Measurements from ENCODE around the gene ATAD5.

The ATAD5 gene

DNA sequence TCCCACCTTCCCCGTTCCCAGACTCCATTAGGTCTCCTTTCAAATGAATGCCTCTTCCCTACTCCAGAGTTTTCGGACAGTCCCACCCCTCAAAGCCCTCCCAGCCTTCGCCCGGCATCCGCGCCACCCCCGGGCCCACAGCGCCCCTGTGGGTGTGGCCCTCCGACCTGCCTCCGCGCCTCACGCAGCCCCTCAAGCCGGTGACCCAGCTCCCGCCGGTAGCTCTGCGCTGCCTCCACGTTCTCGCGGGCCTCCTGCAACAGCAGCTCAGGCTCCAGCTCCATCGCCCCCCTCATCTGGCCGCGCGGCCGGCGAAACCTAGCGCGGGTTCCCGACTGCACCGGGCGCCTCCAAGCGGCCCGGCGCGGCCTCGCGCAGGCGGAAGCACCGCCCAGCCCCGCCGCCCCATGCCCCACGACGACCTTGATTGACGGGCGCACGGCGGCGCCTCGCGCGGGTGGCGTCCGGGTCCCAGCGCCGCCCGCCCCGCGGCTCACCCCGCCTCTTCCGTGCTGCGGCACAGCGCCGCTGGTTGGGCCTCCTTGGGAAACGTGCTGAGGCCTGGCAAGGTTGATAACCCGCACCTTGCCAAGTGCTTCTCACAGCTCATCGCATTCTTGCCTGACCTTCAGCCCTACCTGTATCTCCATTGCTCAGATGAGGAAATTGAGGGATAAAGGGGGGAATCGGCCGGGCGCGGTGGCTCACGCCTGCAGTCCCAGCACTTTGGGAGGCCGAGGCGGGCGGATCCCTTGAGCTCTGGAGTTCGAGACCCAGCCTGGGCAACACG lies 7.2 kb upstream of the ATAD5 start, which contains the start of gene CRLF3 (continued):
- TF ChIP-seq ZNF660 (tag by site-specific recombination; IDR thresholded peaks at IDR 0.05) (peak; percentile 93), BCL6B (tag by site-specific recombination; IDR thresholded peaks at IDR 0.05) (no peak), ZNF214 (tag by site-specific recombination; IDR thresholded peaks at IDR 0.05; ENCODE audit: borderline replicate concordance) (no peak), BCL11B (tag by site-specific recombination; IDR thresholded peaks at IDR 0.05; ENCODE audit: low read depth) (no peak), ZNF335 (tag by site-specific recombination; conservative IDR thresholded peaks at IDR 0.05) (peak; percentile 87), ZNF658 (tag by site-specific recombination; IDR thresholded peaks at IDR 0.05) (no peak), ZNF391 (tag by site-specific recombination; IDR thresholded peaks at IDR 0.05; ENCODE audit: borderline replicate concordance, low read depth) (peak; percentile 44; the same call in 1 of the 2 replicates), ZNF776 (tag by site-specific recombination; IDR thresholded peaks at IDR 0.05; ENCODE audit: borderline replicate concordance) (no peak), MYNN (tag by site-specific recombination; IDR thresholded peaks at IDR 0.05; ENCODE audit: borderline replicate concordance) (no peak), ZXDB (tag by site-specific recombination; IDR thresholded peaks at IDR 0.05) (0 out of 2 replicates have a peak, but pooled peaks have one; percentile 14), ZNF121 (tag by site-specific recombination; IDR thresholded peaks at IDR 0.05) (no peak), SETDB1 (IDR thresholded peaks at IDR 0.05; ENCODE audit: insufficient read length, low read length) (no peak), RBAK (tag by site-specific recombination; IDR thresholded peaks at IDR 0.05) (no peak), ZNF274 (IDR thresholded peaks at IDR 0.05; ENCODE audit: low read length) (no peak), ZNF274 (tag by site-specific recombination; IDR thresholded peaks at IDR 0.05; ENCODE audit: borderline replicate concordance) (no peak), ZNF580 (tag by site-specific recombination; IDR thresholded peaks at IDR 0.05) (0 out of 2 replicates have a peak, but pooled peaks have one; percentile 27), ZNF146 (tag by site-specific recombination; IDR thresholded peaks at IDR 0.05) (peak; percentile 37; the same call in 1 of the 2 replicates), ZNF792 (tag by site-specific recombination; IDR thresholded peaks at IDR 0.05) (0 out of 2 replicates have a peak, but pooled peaks have one; percentile 68), ZNF596 (tag by site-specific recombination; IDR thresholded peaks at IDR 0.05) (peak; percentile 40; the same call in 1 of the 2 replicates), PRDM1 (tag by site-specific recombination; IDR thresholded peaks at IDR 0.05) (no peak), ZEB2 (tag by site-specific recombination; IDR thresholded peaks at IDR 0.05) (peak; percentile 78), ZNF645 (tag by site-specific recombination; IDR thresholded peaks at IDR 0.05) (no peak), ZNF416 (tag by site-specific recombination; IDR thresholded peaks at IDR 0.05) (no peak), ZBTB48 (tag by site-specific recombination; IDR thresholded peaks at IDR 0.05) (no peak; the same call in 1 of the 2 replicates)
- TF ChIP-seq, protein P1, sequence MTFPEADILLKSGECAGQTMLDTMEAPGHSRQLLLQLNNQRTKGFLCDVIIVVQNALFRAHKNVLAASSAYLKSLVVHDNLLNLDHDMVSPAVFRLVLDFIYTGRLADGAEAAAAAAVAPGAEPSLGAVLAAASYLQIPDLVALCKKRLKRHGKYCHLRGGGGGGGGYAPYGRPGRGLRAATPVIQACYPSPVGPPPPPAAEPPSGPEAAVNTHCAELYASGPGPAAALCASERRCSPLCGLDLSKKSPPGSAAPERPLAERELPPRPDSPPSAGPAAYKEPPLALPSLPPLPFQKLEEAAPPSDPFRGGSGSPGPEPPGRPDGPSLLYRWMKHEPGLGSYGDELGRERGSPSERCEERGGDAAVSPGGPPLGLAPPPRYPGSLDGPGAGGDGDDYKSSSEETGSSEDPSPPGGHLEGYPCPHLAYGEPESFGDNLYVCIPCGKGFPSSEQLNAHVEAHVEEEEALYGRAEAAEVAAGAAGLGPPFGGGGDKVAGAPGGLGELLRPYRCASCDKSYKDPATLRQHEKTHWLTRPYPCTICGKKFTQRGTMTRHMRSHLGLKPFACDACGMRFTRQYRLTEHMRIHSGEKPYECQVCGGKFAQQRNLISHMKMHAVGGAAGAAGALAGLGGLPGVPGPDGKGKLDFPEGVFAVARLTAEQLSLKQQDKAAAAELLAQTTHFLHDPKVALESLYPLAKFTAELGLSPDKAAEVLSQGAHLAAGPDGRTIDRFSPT (tag by site-specific recombination; IDR thresholded peaks at IDR 0.05), result no peak
- TF ChIP-seq, protein P2, sequence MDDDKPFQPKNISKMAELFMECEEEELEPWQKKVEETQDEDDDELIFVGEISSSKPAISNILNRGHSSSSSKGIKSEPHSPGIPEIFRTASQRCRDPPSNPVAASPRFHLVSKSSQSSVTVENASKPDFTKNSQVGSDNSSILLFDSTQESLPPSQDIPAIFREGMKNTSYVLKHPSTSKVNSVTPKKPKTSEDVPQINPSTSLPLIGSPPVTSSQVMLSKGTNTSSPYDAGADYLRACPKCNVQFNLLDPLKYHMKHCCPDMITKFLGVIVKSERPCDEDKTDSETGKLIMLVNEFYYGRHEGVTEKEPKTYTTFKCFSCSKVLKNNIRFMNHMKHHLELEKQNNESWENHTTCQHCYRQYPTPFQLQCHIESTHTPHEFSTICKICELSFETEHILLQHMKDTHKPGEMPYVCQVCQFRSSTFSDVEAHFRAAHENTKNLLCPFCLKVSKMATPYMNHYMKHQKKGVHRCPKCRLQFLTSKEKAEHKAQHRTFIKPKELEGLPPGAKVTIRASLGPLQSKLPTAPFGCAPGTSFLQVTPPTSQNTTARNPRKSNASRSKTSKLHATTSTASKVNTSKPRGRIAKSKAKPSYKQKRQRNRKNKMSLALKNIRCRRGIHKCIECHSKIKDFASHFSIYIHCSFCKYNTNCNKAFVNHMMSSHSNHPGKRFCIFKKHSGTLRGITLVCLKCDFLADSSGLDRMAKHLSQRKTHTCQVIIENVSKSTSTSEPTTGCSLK (tag by site-specific recombination; IDR thresholded peaks at IDR 0.05), result no peak
- TF ChIP-seq, protein P3, sequence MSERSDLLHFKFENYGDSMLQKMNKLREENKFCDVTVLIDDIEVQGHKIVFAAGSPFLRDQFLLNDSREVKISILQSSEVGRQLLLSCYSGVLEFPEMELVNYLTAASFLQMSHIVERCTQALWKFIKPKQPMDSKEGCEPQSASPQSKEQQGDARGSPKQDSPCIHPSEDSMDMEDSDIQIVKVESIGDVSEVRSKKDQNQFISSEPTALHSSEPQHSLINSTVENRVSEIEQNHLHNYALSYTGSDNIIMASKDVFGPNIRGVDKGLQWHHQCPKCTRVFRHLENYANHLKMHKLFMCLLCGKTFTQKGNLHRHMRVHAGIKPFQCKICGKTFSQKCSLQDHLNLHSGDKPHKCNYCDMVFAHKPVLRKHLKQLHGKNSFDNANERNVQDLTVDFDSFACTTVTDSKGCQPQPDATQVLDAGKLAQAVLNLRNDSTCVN (tag by site-specific recombination; optimal IDR thresholded peaks at IDR 0.05), result peak; percentile 95
- TF ChIP-seq, protein P4, sequence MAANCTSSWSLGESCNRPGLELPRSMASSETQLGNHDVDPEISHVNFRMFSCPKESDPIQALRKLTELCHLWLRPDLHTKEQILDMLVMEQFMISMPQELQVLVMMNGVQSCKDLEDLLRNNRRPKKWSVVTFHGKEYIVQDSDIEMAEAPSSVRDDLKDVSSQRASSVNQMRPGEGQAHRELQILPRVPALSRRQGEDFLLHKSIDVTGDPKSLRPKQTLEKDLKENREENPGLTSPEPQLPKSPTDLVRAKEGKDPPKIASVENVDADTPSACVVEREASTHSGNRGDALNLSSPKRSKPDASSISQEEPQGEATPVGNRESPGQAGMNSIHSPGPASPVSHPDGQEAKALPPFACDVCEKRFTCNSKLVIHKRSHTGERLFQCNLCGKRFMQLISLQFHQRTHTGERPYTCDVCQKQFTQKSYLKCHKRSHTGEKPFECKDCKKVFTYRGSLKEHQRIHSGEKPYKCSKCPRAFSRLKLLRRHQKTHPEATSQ (tag by site-specific recombination; IDR thresholded peaks at IDR 0.05), result peak; percentile 63
